Suprapubic skin (tissue), 4 donors: Measurements from ENCODE around the gene IGF2R. TPM values are rescaled to one million over a fixed set of nuclear protein-coding genes. Genes with fewer than 3 reads are reported as not detected.
"Not testable (repeated sequence)": the region's sequence is repeated elsewhere in the genome, so short reads cannot be mapped to it uniquely, and the experiment has no call there.

ENCODE experiments used
- DNase-seq, 2 donors: peaks; one replicate each; pipeline ENCODE4 v3.0.0-alpha.2; 2019; ENCODE audit warnings: low spot score in 2 of 2
- H3K27ac ChIP-seq: fragments of 200-600 bp; sonication (generic); one replicate; pipeline ENCODE4 v1.5.1; 2019
- H3K27me3 ChIP-seq: fragments of 200-600 bp; sonication (generic); one replicate; pipeline ENCODE4 v1.5.1; 2019
- H3K36me3 ChIP-seq: fragments of 200-600 bp; sonication (generic); one replicate; pipeline ENCODE4 v1.5.1; 2019
- H3K4me1 ChIP-seq: fragments of 200-600 bp; sonication (generic); one replicate; pipeline ENCODE4 v1.5.1; 2019
- H3K4me3 ChIP-seq: fragments of 200-600 bp; sonication (generic); one replicate; pipeline ENCODE4 v1.5.1; 2019; ENCODE audit warnings: mild to moderate bottlenecking
- H3K9me3 ChIP-seq: fragments of 200-600 bp; sonication (generic); one replicate; pipeline ENCODE4 v1.5.1; 2019
- EP300 ChIP-seq: sonication (generic); formaldehyde crosslinking; IDR thresholded peaks from one replicate; pipeline ENCODE4 v1.6.1; 2017; ENCODE audit warnings: antibody characterized with exemption
- POLR2A ChIP-seq, 2 donors: fragments of 450-650 bp; IDR thresholded peaks; one replicate each; pipeline ENCODE4 v1.6.1; 2017; ENCODE audit warnings: antibody characterized with exemption in 2 of 2, mild to moderate bottlenecking in 2 of 2, moderate library complexity in 2 of 2
- POLR2AphosphoS5 ChIP-seq, 3 donors: sonication (generic); formaldehyde crosslinking; IDR thresholded peaks; one replicate each; pipeline ENCODE4 v1.6.1; 2017; ENCODE audit warnings: antibody characterized with exemption in 3 of 3
- WGBS: methylation state at CpG from one replicate; pipeline ENCODE4 v1.1.5; 2018; 5-methylcytosine and 5-hydroxymethylcytosine counted together
- total RNA-seq, 4 donors: library from RNA; depleted of rRNA; stranded (reverse); fragments of >200 nt; gene quantifications; one replicate each; pipeline ENCODE4 v1.1.0, GENCODE V29; 2016
- TF ChIP-seq, protein P1 (sequence below), 2 donors: fragments of 200-600 bp in 1 of 2; fragments of 450-650 bp in 1 of 2; sonication (generic) in 1 of 2; IDR thresholded peaks; one replicate each; pipeline ENCODE4 v1.5.1; 2016 to 2019; ENCODE audit warnings: antibody characterized with exemption in 2 of 2, mild to moderate bottlenecking in 1 of 2, moderate library complexity in 1 of 2

IGF2R gene
- total RNA-seq, 4 donors from 2014 or later, result 58.2 to 137 (median 90.6) TPM

DNA sequence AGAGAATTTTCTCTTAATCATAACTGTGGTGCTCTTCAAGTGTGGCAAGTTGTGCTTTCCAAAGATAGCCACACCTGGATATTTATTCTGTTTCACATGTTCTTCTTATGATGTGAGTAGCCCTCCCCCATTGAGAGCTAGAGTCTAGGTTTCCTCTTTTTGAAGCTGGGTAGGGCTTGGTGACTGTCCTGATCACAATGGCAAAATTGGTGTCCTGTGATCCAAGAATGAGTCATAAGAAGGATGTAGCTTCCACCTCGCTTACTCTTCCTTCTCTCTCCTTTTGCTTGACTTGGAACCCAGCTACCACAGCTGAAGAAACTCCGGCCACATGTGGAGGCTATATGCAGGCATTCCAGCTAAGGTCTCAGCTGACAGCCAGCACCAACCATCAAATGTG is 7.4 kb upstream of the IGF2R start:
- DNase-seq, result no peak
- Histone ChIP-seq H3K4me3 (no peak overlapping the region), H3K4me1 (peaks cover 15% of the 10 kb centered on the region), H3K27ac (no peak overlapping the region), H3K27me3 (no peaks in the 10 kb centered on the region), H3K9me3 (no peaks in the 10 kb centered on the region), H3K36me3 (no peaks in the 10 kb centered on the region)
- TF ChIP-seq EP300 (no peak), POLR2A (IDR thresholded peaks at IDR 0.05) (no peak), POLR2AphosphoS5 (IDR thresholded peaks at IDR 0.05) (no peak)
- TF ChIP-seq, protein P1, sequence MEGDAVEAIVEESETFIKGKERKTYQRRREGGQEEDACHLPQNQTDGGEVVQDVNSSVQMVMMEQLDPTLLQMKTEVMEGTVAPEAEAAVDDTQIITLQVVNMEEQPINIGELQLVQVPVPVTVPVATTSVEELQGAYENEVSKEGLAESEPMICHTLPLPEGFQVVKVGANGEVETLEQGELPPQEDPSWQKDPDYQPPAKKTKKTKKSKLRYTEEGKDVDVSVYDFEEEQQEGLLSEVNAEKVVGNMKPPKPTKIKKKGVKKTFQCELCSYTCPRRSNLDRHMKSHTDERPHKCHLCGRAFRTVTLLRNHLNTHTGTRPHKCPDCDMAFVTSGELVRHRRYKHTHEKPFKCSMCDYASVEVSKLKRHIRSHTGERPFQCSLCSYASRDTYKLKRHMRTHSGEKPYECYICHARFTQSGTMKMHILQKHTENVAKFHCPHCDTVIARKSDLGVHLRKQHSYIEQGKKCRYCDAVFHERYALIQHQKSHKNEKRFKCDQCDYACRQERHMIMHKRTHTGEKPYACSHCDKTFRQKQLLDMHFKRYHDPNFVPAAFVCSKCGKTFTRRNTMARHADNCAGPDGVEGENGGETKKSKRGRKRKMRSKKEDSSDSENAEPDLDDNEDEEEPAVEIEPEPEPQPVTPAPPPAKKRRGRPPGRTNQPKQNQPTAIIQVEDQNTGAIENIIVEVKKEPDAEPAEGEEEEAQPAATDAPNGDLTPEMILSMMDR (IDR thresholded peaks at IDR 0.05), result no peak
- WGBS, result 66% methylated on average over 2 of the region's 2 CpGs

DNA sequence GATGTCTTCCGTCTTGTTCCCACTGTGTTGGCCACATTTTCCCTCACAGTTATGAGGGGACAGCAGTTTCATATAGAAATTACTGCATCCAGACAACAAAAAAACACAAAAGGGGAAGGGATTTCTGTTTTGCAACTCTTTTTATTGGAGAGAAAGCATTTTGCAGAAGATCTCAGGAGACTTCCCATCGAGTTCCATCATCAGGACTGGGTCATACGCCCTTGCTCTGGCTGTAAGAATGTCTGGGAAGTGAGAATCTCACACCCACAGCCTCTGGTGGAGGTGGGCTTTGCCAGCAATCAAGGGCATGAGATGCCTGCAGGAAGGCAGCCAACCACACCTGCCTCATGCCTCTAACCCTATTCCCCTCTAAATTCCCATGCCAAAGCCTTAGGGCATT is 5.8 kb upstream of the IGF2R start:
- no peaks in the 10 kb centered on the region for H3K27me3 ChIP-seq
- no peak overlapping the region for H3K27ac ChIP-seq
- no peak overlapping the region for H3K4me3 ChIP-seq
- 69% methylated on average over 3 of the region's 3 CpGs for WGBS
- no peaks in the 10 kb centered on the region for H3K9me3 ChIP-seq
- no peak for TF ChIP-seq POLR2A (IDR thresholded peaks at IDR 0.05)
- no peak for TF ChIP-seq EP300
- TF ChIP-seq, protein P1 (IDR thresholded peaks at IDR 0.05), result no peak
- TF ChIP-seq POLR2AphosphoS5 (IDR thresholded peaks at IDR 0.05), result no peak
- DNase-seq, result no peak
- no peaks in the 10 kb centered on the region for H3K36me3 ChIP-seq
- peaks cover 14% of the 10 kb centered on the region for H3K4me1 ChIP-seq

DNA sequence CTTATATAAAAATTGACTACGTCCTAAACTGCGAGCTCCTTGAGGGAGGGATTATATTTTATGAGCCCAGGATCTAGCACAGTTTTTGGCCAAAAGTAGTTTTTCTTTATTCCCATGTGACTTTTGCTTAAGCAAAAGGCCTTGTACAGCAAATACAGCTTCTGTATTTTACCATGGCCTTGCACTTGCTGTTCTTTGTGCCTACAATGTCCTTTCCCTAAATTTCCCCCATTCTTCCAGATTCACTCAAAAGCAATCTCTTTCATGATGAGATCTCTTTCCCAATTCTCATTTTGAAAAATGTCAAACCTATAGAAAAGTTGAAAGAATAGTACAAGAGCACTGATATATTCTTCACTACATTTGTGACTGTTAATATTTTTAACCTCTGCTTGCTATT is 4.8 kb upstream of the IGF2R start:
- DNase-seq, result no peak
- no peaks in the 10 kb centered on the region for H3K9me3 ChIP-seq
- 86% methylated on average over 2 of the region's 2 CpGs for WGBS
- H3K27me3 ChIP-seq, result no peaks in the 10 kb centered on the region
- TF ChIP-seq POLR2AphosphoS5 (IDR thresholded peaks at IDR 0.05), result no peak
- TF ChIP-seq EP300, result no peak
- TF ChIP-seq, protein P1 (IDR thresholded peaks at IDR 0.05), result no peak
- TF ChIP-seq POLR2A (IDR thresholded peaks at IDR 0.05), result no peak
- no peaks in the 10 kb centered on the region for H3K36me3 ChIP-seq
- H3K27ac ChIP-seq, result no peak overlapping the region
- peaks cover 18% of the 10 kb centered on the region for H3K4me1 ChIP-seq
- H3K4me3 ChIP-seq, result no peak overlapping the region

DNA sequence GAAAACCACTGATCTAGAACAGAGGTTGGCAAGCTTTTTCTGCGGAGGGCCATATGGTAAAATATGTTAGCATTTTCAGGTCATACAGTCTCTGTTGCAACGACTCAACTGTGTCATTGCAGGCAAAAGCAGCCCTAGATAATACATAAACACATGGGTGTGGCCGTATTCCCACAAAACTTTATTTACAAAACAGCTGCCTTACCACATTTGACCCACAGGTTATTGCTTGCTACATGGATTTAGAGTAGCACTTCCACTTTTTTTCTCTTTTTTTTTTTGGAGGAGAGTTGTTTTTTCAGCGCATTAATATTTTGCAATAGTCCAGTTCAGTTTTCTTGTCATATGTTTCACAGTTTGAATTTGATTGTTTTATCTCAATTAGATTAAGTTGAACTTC is 2.5 kb upstream of the IGF2R start:
- WGBS, result 59% methylated on average over 4 of the region's 4 CpGs
- H3K36me3 ChIP-seq, result no peaks in the 10 kb centered on the region
- DNase-seq, result no peak
- no peaks in the 10 kb centered on the region for H3K27me3 ChIP-seq
- peaks cover 21% of the 10 kb centered on the region for H3K4me1 ChIP-seq
- H3K9me3 ChIP-seq, result no peaks in the 10 kb centered on the region
- H3K27ac ChIP-seq, result no peak overlapping the region
- no peak overlapping the region for H3K4me3 ChIP-seq
- TF ChIP-seq EP300, result no peak
- TF ChIP-seq POLR2AphosphoS5 (IDR thresholded peaks at IDR 0.05), result no peak
- TF ChIP-seq, protein P1 (IDR thresholded peaks at IDR 0.05), result no peak

DNA sequence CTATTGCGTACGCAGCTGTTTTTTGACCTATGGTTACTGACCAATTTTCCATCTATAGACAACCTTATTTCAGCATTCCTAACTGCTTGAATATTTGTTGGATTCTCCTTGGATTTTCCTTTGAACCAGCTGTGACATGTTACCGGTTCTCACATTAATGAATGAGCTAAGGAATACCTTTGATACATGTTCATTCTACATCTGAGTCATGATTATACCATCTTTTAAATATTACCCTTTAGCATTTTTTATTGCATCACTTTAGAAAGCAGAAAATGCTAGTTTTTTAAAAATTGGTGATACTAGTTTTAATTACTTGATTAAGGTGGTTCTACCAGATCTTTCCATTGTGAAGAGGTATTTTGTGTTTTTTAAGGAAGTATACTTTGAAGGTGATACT is 1.9 kb upstream of the IGF2R start:
- TF ChIP-seq POLR2A (IDR thresholded peaks at IDR 0.05), result no peak
- TF ChIP-seq POLR2AphosphoS5 (IDR thresholded peaks at IDR 0.05), result no peak
- TF ChIP-seq, protein P1 (IDR thresholded peaks at IDR 0.05), result no peak
- TF ChIP-seq EP300, result no peak
- Histone ChIP-seq H3K27ac (no peak overlapping the region), H3K9me3 (no peaks in the 10 kb centered on the region), H3K27me3 (no peaks in the 10 kb centered on the region), H3K36me3 (no peaks in the 10 kb centered on the region), H3K4me3 (no peak overlapping the region), H3K4me1 (peaks cover 21% of the 10 kb centered on the region)
- 70% methylated on average over 3 of the region's 3 CpGs for WGBS
- DNase-seq, result no peak

DNA sequence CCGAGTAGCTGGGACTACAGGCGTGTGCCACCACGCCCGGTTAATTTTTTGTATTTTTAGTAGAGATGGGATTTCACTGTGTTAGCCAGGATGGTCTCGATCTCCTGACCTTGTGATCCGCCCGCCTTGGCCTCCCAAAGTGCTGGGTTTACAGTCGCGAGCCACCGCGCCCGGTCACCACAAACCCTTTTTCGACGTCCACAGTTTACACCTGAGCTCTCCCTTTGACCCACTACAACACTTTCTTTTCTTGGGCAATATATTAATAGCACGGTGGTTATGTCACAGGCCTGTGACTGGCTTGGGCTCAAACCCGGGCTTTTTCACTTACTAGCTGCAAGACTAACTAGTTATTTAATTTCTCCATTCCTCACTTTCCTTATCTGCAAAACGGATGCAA is 1.3 kb upstream of the IGF2R start:
- H3K4me1 ChIP-seq, result peaks cover 21% of the 10 kb centered on the region
- not testable (repeated sequence) for H3K9me3 ChIP-seq, H3K27me3 ChIP-seq, H3K4me3 ChIP-seq, DNase-seq, H3K27ac ChIP-seq, H3K36me3 ChIP-seq
- 91% methylated on average over 17 of the region's 17 CpGs for WGBS
